ENCODE measurements around the gene NPL. TPM values are rescaled to one million over a fixed set of nuclear protein-coding genes. Genes with fewer than 3 reads are reported as not detected.

The NPL gene
- total RNA-seq, 1 donor from 2014 or later = 4.3 TPM

GRCh38 chr1:182795563-182796228 lies 6.1 kb downstream of the NPL start:
- H3K4me3 Mint-ChIP-seq (ENCODE audit: unreplicated experiment) = no peak overlapping the region
- peaks cover 4% of the 10 kb centered on the region for H3K36me3 Mint-ChIP-seq (ENCODE audit: low read depth)
- no peak for DNase-seq (ENCODE audit: low spot score)
- no peak overlapping the region for H3K27ac Mint-ChIP-seq (ENCODE audit: unreplicated experiment)
- no peaks in the 10 kb centered on the region for H3K4me1 Mint-ChIP-seq (ENCODE audit: low read depth)
- H3K9me3 Mint-ChIP-seq (ENCODE audit: low read depth) = no peaks in the 10 kb centered on the region
- TF ChIP-seq, protein P1, sequence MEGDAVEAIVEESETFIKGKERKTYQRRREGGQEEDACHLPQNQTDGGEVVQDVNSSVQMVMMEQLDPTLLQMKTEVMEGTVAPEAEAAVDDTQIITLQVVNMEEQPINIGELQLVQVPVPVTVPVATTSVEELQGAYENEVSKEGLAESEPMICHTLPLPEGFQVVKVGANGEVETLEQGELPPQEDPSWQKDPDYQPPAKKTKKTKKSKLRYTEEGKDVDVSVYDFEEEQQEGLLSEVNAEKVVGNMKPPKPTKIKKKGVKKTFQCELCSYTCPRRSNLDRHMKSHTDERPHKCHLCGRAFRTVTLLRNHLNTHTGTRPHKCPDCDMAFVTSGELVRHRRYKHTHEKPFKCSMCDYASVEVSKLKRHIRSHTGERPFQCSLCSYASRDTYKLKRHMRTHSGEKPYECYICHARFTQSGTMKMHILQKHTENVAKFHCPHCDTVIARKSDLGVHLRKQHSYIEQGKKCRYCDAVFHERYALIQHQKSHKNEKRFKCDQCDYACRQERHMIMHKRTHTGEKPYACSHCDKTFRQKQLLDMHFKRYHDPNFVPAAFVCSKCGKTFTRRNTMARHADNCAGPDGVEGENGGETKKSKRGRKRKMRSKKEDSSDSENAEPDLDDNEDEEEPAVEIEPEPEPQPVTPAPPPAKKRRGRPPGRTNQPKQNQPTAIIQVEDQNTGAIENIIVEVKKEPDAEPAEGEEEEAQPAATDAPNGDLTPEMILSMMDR (IDR thresholded peaks at IDR 0.05) = no peak
- H3K27me3 Mint-ChIP-seq (ENCODE audit: low read depth) = no peaks in the 10 kb centered on the region

GRCh38 chr1:182802006-182802803 lies 12.6 kb downstream of the NPL start:
- peaks cover 11% of the 10 kb centered on the region for H3K36me3 Mint-ChIP-seq (ENCODE audit: low read depth)
- H3K4me3 Mint-ChIP-seq (ENCODE audit: unreplicated experiment) = no peak overlapping the region

DNA sequence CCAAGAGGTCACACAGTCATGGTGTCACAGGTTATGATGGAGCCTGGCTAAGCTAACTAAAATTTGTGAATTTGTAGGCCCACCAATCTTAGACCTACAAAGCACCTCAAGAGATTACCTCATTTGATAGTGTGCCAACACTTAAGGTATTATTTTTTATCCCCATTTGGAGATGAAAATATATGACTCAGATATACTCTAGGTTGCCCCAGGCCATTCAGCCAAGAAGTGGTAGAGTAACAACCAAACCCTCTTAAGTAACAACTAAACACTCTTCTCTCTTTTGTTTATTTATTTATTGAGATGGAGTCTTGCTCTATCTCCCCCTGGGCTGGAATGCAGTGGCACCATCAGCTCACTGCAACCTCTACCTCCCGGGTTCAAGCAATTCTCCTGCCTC lies 14.3 kb downstream of the NPL start:
- no peak for DNase-seq (ENCODE audit: low spot score)
- Mint-ChIP-seq H3K9me3 (ENCODE audit: low read depth) (no peaks in the 10 kb centered on the region), H3K4me3 (ENCODE audit: unreplicated experiment) (no peak overlapping the region), H3K4me1 (ENCODE audit: low read depth) (no peaks in the 10 kb centered on the region), H3K36me3 (ENCODE audit: low read depth) (peaks cover 11% of the 10 kb centered on the region), H3K27ac (ENCODE audit: unreplicated experiment) (no peak overlapping the region), H3K27me3 (ENCODE audit: low read depth) (no peaks in the 10 kb centered on the region)
- TF ChIP-seq, protein P1 (IDR thresholded peaks at IDR 0.05) = no peak

More at GRCh38 chr1:182802006-182802803, 12.6 kb downstream of the NPL start:
- TF ChIP-seq, protein P1 (IDR thresholded peaks at IDR 0.05) = no peak
- no peak overlapping the region for H3K27ac Mint-ChIP-seq (ENCODE audit: unreplicated experiment)
- no peaks in the 10 kb centered on the region for H3K4me1 Mint-ChIP-seq (ENCODE audit: low read depth)
- no peaks in the 10 kb centered on the region for H3K27me3 Mint-ChIP-seq (ENCODE audit: low read depth)
- DNase-seq (ENCODE audit: low spot score) = no peak
- no peaks in the 10 kb centered on the region for H3K9me3 Mint-ChIP-seq (ENCODE audit: low read depth)

DNA sequence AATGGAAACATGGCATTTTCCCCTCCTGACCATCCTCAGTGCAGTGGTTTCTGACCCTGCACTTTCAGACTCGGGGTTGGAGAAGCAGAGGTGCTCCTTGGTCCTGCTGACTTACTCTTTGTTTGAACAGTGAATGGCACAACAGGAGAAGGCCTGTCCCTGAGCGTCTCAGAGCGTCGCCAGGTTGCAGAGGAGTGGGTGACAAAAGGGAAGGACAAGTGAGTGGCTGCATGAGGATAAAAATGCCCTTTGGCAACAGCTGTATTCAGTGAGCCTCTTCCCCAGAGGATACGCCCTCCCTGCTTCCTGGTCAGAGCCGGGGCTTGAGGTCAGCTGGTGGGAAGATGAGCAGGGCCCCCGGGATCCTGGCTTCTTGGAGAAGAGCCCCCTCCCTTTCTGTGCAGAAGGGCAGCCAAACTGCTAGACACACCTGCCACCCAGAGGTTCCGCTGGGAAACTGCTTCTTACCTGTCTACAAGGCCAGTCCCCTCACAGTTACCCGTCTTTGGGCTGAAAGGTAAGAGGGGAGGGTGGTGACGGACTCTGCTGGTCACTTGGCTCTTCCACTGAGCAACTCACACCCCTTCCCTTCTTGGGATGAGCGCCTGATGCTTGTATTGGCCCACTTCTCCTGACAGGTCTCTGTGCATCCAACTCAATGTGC lies 16.6 kb downstream of the NPL start:
- no peaks in the 10 kb centered on the region for H3K9me3 Mint-ChIP-seq (ENCODE audit: low read depth)
- DNase-seq (ENCODE audit: low spot score) = no peak
- TF ChIP-seq, protein P1 (IDR thresholded peaks at IDR 0.05) = no peak
- H3K4me3 Mint-ChIP-seq (ENCODE audit: unreplicated experiment) = no peak overlapping the region
- H3K27me3 Mint-ChIP-seq (ENCODE audit: low read depth) = no peaks in the 10 kb centered on the region
- no peak overlapping the region for H3K27ac Mint-ChIP-seq (ENCODE audit: unreplicated experiment)
- H3K4me1 Mint-ChIP-seq (ENCODE audit: low read depth) = no peaks in the 10 kb centered on the region
- H3K36me3 Mint-ChIP-seq (ENCODE audit: low read depth) = peaks cover 11% of the 10 kb centered on the region

- no peak for DNase-seq (ENCODE audit: low spot score)
- Mint-ChIP-seq H3K9me3 (ENCODE audit: low read depth) (no peaks in the 10 kb centered on the region), H3K27me3 (ENCODE audit: low read depth) (no peaks in the 10 kb centered on the region), H3K36me3 (ENCODE audit: low read depth) (peaks cover 16% of the 10 kb centered on the region), H3K4me3 (ENCODE audit: unreplicated experiment) (no peak overlapping the region), H3K4me1 (ENCODE audit: low read depth) (no peaks in the 10 kb centered on the region), H3K27ac (ENCODE audit: unreplicated experiment) (no peak overlapping the region)
- TF ChIP-seq, protein P1 (IDR thresholded peaks at IDR 0.05) = no peak
Measured at GRCh38 chr1:182807907-182808306, 18.3 kb downstream of the NPL start.
